HEK293 (cell line): ENCODE results near the gene PIP4K2A.
A peak's percentile ranks its signal among the peaks of the same experiment; 100 is the strongest.

Experiments used
- FEZF1 ChIP-seq: fragments of 450-650 bp; formaldehyde crosslinking; IDR thresholded peaks from 2 replicates; pipeline ENCODE4 v1.5.1; 2016; ENCODE audit warnings: missing biosample characterization, missing genetic modification characterization
- HOXA7 ChIP-seq: sonication (generic); formaldehyde crosslinking; IDR thresholded peaks from 2 replicates; pipeline ENCODE4 v1.8.1; 2022; ENCODE audit warnings: missing genetic modification reagents, borderline replicate concordance
- KLF8 ChIP-seq: fragments of 450-650 bp; formaldehyde crosslinking; IDR thresholded peaks from 2 replicates; pipeline ENCODE4 v1.5.1; 2016; ENCODE audit warnings: missing biosample characterization, missing genetic modification characterization
- OSR2 ChIP-seq: fragments of 450-650 bp; formaldehyde crosslinking; IDR thresholded peaks from 2 replicates; pipeline ENCODE4 v1.5.1; 2016; ENCODE audit warnings: missing biosample characterization, missing genetic modification characterization
- OVOL3 ChIP-seq: fragments of 450-650 bp; formaldehyde crosslinking; IDR thresholded peaks from 2 replicates; pipeline ENCODE4 v1.5.1; 2016; ENCODE audit warnings: missing biosample characterization, missing genetic modification characterization
- PRDM10 ChIP-seq: fragments of 450-650 bp; formaldehyde crosslinking; IDR thresholded peaks from 2 replicates; pipeline ENCODE4 v1.5.1; 2016; ENCODE audit warnings: missing biosample characterization, missing genetic modification characterization
- REPIN1 ChIP-seq: fragments of 450-650 bp; formaldehyde crosslinking; IDR thresholded peaks from 2 replicates; pipeline ENCODE4 v1.5.1; 2017; ENCODE audit warnings: missing biosample characterization, missing genetic modification characterization, low read depth
- WT1 ChIP-seq: fragments of 450-650 bp; formaldehyde crosslinking; IDR thresholded peaks from 2 replicates; pipeline ENCODE4 v1.5.1; 2016; ENCODE audit warnings: missing biosample characterization, missing genetic modification characterization
- ZBTB49 ChIP-seq: fragments of 450-650 bp; formaldehyde crosslinking; IDR thresholded peaks from 2 replicates; pipeline ENCODE4 v1.5.1; 2016; ENCODE audit warnings: missing biosample characterization, missing genetic modification characterization, low read depth
- ZBTB8A ChIP-seq: fragments of 450-650 bp; formaldehyde crosslinking; IDR thresholded peaks from 2 replicates; pipeline ENCODE4 v1.5.1; 2016; ENCODE audit warnings: missing biosample characterization, missing genetic modification characterization
- ZEB2 ChIP-seq: fragments of 450-650 bp; formaldehyde crosslinking; IDR thresholded peaks from 2 replicates; pipeline ENCODE4 v1.5.1; 2016; ENCODE audit warnings: missing biosample characterization, missing genetic modification characterization
- ZNF140 ChIP-seq: fragments of 450-650 bp; formaldehyde crosslinking; IDR thresholded peaks from 2 replicates; pipeline ENCODE4 v1.5.1; 2016; ENCODE audit warnings: missing biosample characterization, missing genetic modification characterization
- ZNF175 ChIP-seq: fragments of 450-650 bp; formaldehyde crosslinking; IDR thresholded peaks from 2 replicates; pipeline ENCODE4 v1.5.1; 2016; ENCODE audit warnings: missing biosample characterization, missing genetic modification characterization
- ZNF18 ChIP-seq: fragments of 450-650 bp; formaldehyde crosslinking; IDR thresholded peaks from 2 replicates; pipeline ENCODE4 v1.5.1; 2016; ENCODE audit warnings: missing biosample characterization, missing genetic modification characterization
- ZNF341 ChIP-seq: fragments of 450-650 bp; formaldehyde crosslinking; IDR thresholded peaks from 2 replicates; pipeline ENCODE4; 2016; ENCODE audit warnings: low read depth, missing biosample characterization, missing genetic modification characterization
- ZNF366 ChIP-seq: fragments of 450-650 bp; formaldehyde crosslinking; conservative IDR thresholded peaks from 2 replicates; pipeline ENCODE4 v1.5.1; 2016; ENCODE audit warnings: missing biosample characterization, missing genetic modification characterization
- ZNF416 ChIP-seq: fragments of 450-650 bp; formaldehyde crosslinking; IDR thresholded peaks from 2 replicates; pipeline ENCODE4 v1.5.1; 2016; ENCODE audit warnings: missing biosample characterization, missing genetic modification characterization
- ZNF560 ChIP-seq: fragments of 450-650 bp; formaldehyde crosslinking; IDR thresholded peaks from 2 replicates; pipeline ENCODE4 v1.5.1; 2017; ENCODE audit warnings: missing biosample characterization, missing genetic modification characterization, borderline replicate concordance
- ZNF561 ChIP-seq: fragments of 450-650 bp; IDR thresholded peaks from 2 replicates; pipeline ENCODE4 v1.5.1; 2018; ENCODE audit warnings: missing biosample characterization, missing genetic modification characterization, borderline replicate concordance
- ZNF626 ChIP-seq: fragments of 450-650 bp; sonication (Bioruptor Pico); formaldehyde crosslinking; IDR thresholded peaks from 2 replicates; pipeline ENCODE4 v1.5.1; 2018; ENCODE audit warnings: missing biosample characterization, missing genetic modification characterization, inconsistent platforms
- ZNF701 ChIP-seq: fragments of 450-650 bp; formaldehyde crosslinking; IDR thresholded peaks from 2 replicates; pipeline ENCODE4 v1.5.1; 2016; ENCODE audit warnings: missing biosample characterization, missing genetic modification characterization
- ZNF843 ChIP-seq: fragments of 450-650 bp; formaldehyde crosslinking; IDR thresholded peaks from 2 replicates; pipeline ENCODE4 v1.5.1; 2016; ENCODE audit warnings: missing biosample characterization, missing genetic modification characterization
- ZSCAN16 ChIP-seq: fragments of 450-650 bp; formaldehyde crosslinking; IDR thresholded peaks from 2 replicates; pipeline ENCODE4 v1.5.1; 2016; ENCODE audit warnings: missing biosample characterization, missing genetic modification characterization
- TF ChIP-seq, protein P1 (sequence below): fragments of 450-650 bp; formaldehyde crosslinking; IDR thresholded peaks from 2 replicates; pipeline ENCODE4; 2016; ENCODE audit warnings: missing biosample characterization, missing genetic modification characterization
- TF ChIP-seq, protein P2 (sequence below): fragments of 450-650 bp; formaldehyde crosslinking; IDR thresholded peaks from 2 replicates; pipeline ENCODE4 v1.5.1; 2016; ENCODE audit warnings: missing biosample characterization, missing genetic modification characterization, low read depth
- TF ChIP-seq, protein P3 (sequence below): fragments of 450-650 bp; formaldehyde crosslinking; optimal IDR thresholded peaks from 2 replicates; pipeline ENCODE3; 2016; ENCODE audit warnings: missing biosample characterization, mild to moderate bottlenecking, missing genetic modification characterization
- TF ChIP-seq, protein P4 (sequence below): fragments of 450-650 bp; formaldehyde crosslinking; IDR thresholded peaks from 2 replicates; pipeline ENCODE4 v1.5.1; 2016; ENCODE audit warnings: missing biosample characterization, missing genetic modification characterization

Gene PIP4K2A

GRCh38 chr10:22605168-22605567 lies 109.2 kb downstream of the PIP4K2A start (continued):
- no peak for TF ChIP-seq ZNF18 (tag by site-specific recombination)
- TF ChIP-seq OSR2 (tag by site-specific recombination), result peak; percentile 54; the same call in 1 of the 2 replicates
- no peak for TF ChIP-seq ZSCAN16
- no peak for TF ChIP-seq ZNF843 (tag by site-specific recombination)
- peak; percentile 31; the same call in 1 of the 2 replicates for TF ChIP-seq ZNF561 (tag by site-specific recombination)
- TF ChIP-seq ZNF341 (tag by site-specific recombination), result no peak
- TF ChIP-seq ZNF626, result no peak
- TF ChIP-seq, protein P1, sequence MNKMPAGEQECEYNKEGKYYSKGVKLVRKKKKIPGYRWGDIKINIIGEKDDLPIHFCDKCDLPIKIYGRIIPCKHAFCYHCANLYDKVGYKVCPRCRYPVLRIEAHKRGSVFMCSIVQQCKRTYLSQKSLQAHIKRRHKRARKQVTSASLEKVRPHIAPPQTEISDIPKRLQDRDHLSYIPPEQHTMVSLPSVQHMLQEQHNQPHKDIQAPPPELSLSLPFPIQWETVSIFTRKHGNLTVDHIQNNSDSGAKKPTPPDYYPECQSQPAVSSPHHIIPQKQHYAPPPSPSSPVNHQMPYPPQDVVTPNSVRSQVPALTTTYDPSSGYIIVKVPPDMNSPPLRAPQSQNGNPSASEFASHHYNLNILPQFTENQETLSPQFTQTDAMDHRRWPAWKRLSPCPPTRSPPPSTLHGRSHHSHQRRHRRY (tag by site-specific recombination), result no peak
- no peak for TF ChIP-seq ZNF175 (tag by site-specific recombination)
- TF ChIP-seq ZEB2 (tag by site-specific recombination), result 0 out of 2 replicates have a peak, but pooled peaks have one; percentile 31
- TF ChIP-seq, protein P2, sequence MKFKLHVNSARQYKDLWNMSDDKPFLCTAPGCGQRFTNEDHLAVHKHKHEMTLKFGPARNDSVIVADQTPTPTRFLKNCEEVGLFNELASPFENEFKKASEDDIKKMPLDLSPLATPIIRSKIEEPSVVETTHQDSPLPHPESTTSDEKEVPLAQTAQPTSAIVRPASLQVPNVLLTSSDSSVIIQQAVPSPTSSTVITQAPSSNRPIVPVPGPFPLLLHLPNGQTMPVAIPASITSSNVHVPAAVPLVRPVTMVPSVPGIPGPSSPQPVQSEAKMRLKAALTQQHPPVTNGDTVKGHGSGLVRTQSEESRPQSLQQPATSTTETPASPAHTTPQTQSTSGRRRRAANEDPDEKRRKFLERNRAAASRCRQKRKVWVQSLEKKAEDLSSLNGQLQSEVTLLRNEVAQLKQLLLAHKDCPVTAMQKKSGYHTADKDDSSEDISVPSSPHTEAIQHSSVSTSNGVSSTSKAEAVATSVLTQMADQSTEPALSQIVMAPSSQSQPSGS (tag by site-specific recombination), result no peak
- no peak for TF ChIP-seq PRDM10 (tag by site-specific recombination)
- TF ChIP-seq WT1 (tag by site-specific recombination), result peak; percentile 75
- no peak for TF ChIP-seq KLF8 (tag by site-specific recombination)
- TF ChIP-seq HOXA7 (CRISPR knock-in tag), result no peak
- TF ChIP-seq ZNF560, result no peak
- no peak for TF ChIP-seq ZNF701
- peak; percentile 69; the same call in 1 of the 2 replicates for TF ChIP-seq OVOL3
- TF ChIP-seq, protein P3, sequence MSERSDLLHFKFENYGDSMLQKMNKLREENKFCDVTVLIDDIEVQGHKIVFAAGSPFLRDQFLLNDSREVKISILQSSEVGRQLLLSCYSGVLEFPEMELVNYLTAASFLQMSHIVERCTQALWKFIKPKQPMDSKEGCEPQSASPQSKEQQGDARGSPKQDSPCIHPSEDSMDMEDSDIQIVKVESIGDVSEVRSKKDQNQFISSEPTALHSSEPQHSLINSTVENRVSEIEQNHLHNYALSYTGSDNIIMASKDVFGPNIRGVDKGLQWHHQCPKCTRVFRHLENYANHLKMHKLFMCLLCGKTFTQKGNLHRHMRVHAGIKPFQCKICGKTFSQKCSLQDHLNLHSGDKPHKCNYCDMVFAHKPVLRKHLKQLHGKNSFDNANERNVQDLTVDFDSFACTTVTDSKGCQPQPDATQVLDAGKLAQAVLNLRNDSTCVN (tag by site-specific recombination), result no peak
- TF ChIP-seq ZNF366 (tag by site-specific recombination), result 0 out of 2 replicates have a peak, but pooled peaks have one; percentile 10
- TF ChIP-seq ZBTB8A (tag by site-specific recombination), result no peak
- TF ChIP-seq ZNF416 (tag by site-specific recombination), result no peak
- TF ChIP-seq, protein P4, sequence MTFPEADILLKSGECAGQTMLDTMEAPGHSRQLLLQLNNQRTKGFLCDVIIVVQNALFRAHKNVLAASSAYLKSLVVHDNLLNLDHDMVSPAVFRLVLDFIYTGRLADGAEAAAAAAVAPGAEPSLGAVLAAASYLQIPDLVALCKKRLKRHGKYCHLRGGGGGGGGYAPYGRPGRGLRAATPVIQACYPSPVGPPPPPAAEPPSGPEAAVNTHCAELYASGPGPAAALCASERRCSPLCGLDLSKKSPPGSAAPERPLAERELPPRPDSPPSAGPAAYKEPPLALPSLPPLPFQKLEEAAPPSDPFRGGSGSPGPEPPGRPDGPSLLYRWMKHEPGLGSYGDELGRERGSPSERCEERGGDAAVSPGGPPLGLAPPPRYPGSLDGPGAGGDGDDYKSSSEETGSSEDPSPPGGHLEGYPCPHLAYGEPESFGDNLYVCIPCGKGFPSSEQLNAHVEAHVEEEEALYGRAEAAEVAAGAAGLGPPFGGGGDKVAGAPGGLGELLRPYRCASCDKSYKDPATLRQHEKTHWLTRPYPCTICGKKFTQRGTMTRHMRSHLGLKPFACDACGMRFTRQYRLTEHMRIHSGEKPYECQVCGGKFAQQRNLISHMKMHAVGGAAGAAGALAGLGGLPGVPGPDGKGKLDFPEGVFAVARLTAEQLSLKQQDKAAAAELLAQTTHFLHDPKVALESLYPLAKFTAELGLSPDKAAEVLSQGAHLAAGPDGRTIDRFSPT (tag by site-specific recombination), result 0 out of 2 replicates have a peak, but pooled peaks have one; percentile 12
- TF ChIP-seq REPIN1 (tag by site-specific recombination), result no peak
- 0 out of 2 replicates have a peak, but pooled peaks have one; percentile 15 for TF ChIP-seq FEZF1 (tag by site-specific recombination)
- TF ChIP-seq ZBTB49, result no peak
- TF ChIP-seq ZNF140 (tag by site-specific recombination), result no peak
